ENCODE results near the gene ADAD2.

Gene ADAD2

DNA sequence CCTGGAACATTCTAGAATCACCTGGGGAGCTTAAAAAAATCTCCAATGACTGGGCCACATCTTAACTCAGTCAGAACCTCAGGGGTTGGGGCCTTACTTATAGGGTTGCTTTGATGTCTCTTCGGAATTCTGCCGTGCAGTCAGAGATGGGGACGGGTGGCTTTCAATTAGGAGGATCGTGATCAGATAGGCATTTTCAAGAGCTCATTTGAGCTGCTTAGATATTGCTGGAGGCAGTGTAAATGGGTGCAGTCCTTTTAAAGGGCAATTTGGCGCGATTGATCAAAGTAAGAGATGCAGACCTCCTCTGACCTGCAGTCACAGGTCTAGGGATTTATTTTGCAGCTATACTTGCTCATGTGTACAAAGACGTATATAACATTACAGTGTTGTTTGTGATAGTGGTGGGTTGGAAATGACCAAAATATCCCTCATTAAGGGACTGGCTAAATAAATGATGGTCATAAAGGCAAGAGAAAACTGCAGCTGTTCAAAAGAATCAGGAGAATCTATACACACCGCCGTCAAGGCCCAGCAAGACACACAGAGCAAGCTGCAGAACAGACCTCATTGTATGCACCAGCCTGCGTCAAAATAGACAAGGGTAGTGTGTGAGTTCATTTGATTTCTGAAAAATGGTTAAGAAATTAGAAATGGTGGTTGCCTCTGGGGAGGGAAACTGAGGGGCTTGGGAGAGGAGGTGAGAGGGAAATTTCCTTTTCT is 55.2 kb downstream of the ADAD2 start:
- no peak for DNase-seq (ENCODE audit: low read depth in 2 of 2)

DNA sequence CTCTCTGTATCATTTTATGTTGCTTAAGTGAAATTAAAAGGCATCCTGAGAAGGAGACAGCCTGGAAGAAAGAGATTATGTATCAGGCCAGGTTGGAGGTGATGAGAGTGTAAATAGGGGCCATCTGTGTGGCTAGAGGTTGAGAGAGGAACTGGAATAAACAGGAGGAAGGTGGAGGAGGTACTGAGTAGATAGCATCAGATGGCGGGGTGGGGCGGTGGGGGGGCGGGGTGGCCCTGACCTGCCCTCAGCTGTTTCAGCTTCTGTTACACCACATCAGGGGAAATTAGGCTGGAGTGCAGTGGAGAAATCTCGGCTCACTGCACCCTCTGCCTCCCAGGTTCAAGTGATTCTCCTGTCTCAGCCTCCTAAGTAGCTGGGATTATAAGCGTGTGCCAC is 55.7 kb downstream of the ADAD2 start:
- no peak for DNase-seq (ENCODE audit: low read depth in 2 of 2)

All from stimulated activated CD4-positive, alpha-beta T cell treated with anti-CD3 and anti-CD28 coated beads, Interleukin-4, amount 100 ng/mL, for 48 hours (primary cell).